Parathyroid adenoma (tissue), 2 donors: ENCODE measurements around the gene UQCC2.

Experiments
- H2AFZ ChIP-seq: fragments of 300-600 bp; sonication (generic); one replicate; pipeline ENCODE4 v1.7.0; 2017; ENCODE audit warnings: antibody characterized with exemption, mild to moderate bottlenecking
- H3K27ac ChIP-seq: fragments of 300-600 bp; sonication (generic); one replicate; pipeline ENCODE4 v1.7.0; 2017
- H3K27me3 ChIP-seq: fragments of 300-600 bp; sonication (generic); one replicate; pipeline ENCODE4 v1.7.0; 2017; ENCODE audit warnings: low read length; ENCODE audit not compliant: control insufficient read depth, insufficient read depth
- H3K36me3 ChIP-seq: fragments of 300-600 bp; sonication (generic); one replicate; pipeline ENCODE4 v1.7.0; 2017; ENCODE audit warnings: low read length; ENCODE audit not compliant: control insufficient read depth, insufficient read depth
- H3K4me1 ChIP-seq: fragments of 300-600 bp; sonication (generic); one replicate; pipeline ENCODE4 v1.7.0; 2017; ENCODE audit warnings: control low read depth
- H3K4me2 ChIP-seq: fragments of 300-600 bp; sonication (generic); one replicate; pipeline ENCODE4 v1.7.0; 2017; ENCODE audit warnings: low read length
- H3K4me3 ChIP-seq: fragments of 300-600 bp; sonication (generic); one replicate; pipeline ENCODE4 v1.7.0; 2017; ENCODE audit warnings: low read depth, low read length
- H3K79me2 ChIP-seq: fragments of 300-600 bp; sonication (generic); one replicate; pipeline ENCODE4 v1.7.0; 2017; ENCODE audit warnings: control low read depth
- H3K9ac ChIP-seq: fragments of 300-600 bp; sonication (generic); one replicate; pipeline ENCODE4 v1.7.0; 2017; ENCODE audit warnings: mild to moderate bottlenecking
- H3K9me3 ChIP-seq: fragments of 300-600 bp; sonication (generic); one replicate; pipeline ENCODE4 v1.7.0; 2017; ENCODE audit warnings: low read length; ENCODE audit not compliant: control insufficient read depth
- CTCF ChIP-seq: fragments of 300-600 bp; sonication (generic); IDR thresholded peaks from one replicate; pipeline ENCODE4 v1.7.0; 2017; ENCODE audit warnings: antibody characterized with exemption, mild to moderate bottlenecking
- donor health status: primary hyperparathyroidism.

UQCC2 gene

DNA sequence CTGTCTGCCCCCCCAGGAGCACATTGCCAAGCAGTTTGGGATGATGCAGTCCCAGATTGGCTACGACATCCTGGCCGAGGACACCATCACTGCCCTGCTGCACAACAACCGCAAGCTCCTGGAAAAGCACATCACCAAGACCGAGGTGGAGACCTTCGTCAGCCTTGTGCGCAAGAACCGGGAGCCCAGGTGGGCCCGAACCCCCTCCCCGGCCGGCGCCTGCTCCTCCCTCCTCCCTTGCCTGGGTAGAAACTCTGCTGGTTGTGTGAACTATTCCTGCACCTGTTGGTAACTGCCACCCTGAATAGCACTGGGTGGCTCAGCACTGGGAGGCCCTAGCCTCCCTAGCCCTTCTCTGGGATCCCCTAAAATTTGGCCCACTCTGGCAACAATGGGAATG is 43.7 kb downstream of the UQCC2 start:
- Histone ChIP-seq H3K4me3 (no peak overlapping the region), H3K9me3 (no peaks in the 10 kb centered on the region), H3K4me2 (no peak overlapping the region), H3K27me3 (no peaks in the 10 kb centered on the region), H3K79me2 (no peaks in the 10 kb centered on the region), H3K4me1 (no peaks in the 10 kb centered on the region), H3K36me3 (no peaks in the 10 kb centered on the region), H2AFZ (no peak overlapping the region), H3K9ac (no peak overlapping the region), H3K27ac (no peak overlapping the region)
- no peak for TF ChIP-seq CTCF

DNA sequence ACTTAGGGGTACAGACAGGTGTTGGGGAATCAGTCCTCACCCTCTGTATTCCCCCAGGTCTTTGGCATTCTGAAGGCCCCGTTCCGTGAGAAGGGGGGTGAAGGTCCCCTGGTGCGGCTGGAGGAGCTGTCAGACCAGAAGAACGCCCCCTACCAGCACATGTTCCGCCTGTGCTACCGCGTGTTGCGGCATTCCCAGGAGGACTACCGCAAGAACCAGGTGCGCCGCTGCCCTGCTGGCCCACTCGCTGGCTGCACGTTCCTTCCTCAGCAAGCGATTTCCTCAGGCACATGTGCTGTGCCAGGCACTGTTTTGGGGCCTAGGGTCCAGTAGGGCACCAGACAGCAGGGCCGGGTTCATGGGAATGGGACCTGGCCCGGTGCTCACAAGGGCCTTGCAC is 44.4 kb downstream of the UQCC2 start:
- no peaks in the 10 kb centered on the region for H3K4me1 ChIP-seq
- H2AFZ ChIP-seq: no peak overlapping the region
- H3K27ac ChIP-seq: no peak overlapping the region
- no peaks in the 10 kb centered on the region for H3K9me3 ChIP-seq
- no peaks in the 10 kb centered on the region for H3K27me3 ChIP-seq
- H3K4me2 ChIP-seq: no peak overlapping the region
- H3K9ac ChIP-seq: no peak overlapping the region
- TF ChIP-seq CTCF: no peak
- no peaks in the 10 kb centered on the region for H3K79me2 ChIP-seq
- no peaks in the 10 kb centered on the region for H3K36me3 ChIP-seq
- no peak overlapping the region for H3K4me3 ChIP-seq

GRCh38 chr6:33665957-33666356 is 45.5 kb downstream of the UQCC2 start:
- no peaks in the 10 kb centered on the region for H3K79me2 ChIP-seq
- H2AFZ ChIP-seq: no peak overlapping the region

GRCh38 chr6:33664506-33665057 is 46.9 kb downstream of the UQCC2 start:
- Histone ChIP-seq H3K9me3 (no peaks in the 10 kb centered on the region), H3K27ac (no peak overlapping the region), H3K4me3 (no peak overlapping the region), H3K79me2 (no peaks in the 10 kb centered on the region), H2AFZ (no peak overlapping the region), H3K27me3 (no peaks in the 10 kb centered on the region), H3K4me2 (no peak overlapping the region), H3K4me1 (no peaks in the 10 kb centered on the region), H3K36me3 (no peaks in the 10 kb centered on the region), H3K9ac (no peak overlapping the region)
- TF ChIP-seq CTCF: no peak

More at GRCh38 chr6:33665957-33666356, 45.5 kb downstream of the UQCC2 start:
- no peaks in the 10 kb centered on the region for H3K4me1 ChIP-seq
- H3K9me3 ChIP-seq: no peaks in the 10 kb centered on the region
- no peaks in the 10 kb centered on the region for H3K36me3 ChIP-seq
- H3K27ac ChIP-seq: no peak overlapping the region
- H3K4me3 ChIP-seq: no peak overlapping the region
- H3K27me3 ChIP-seq: no peaks in the 10 kb centered on the region
- H3K9ac ChIP-seq: no peak overlapping the region
- TF ChIP-seq CTCF: no peak
- no peak overlapping the region for H3K4me2 ChIP-seq

DNA sequence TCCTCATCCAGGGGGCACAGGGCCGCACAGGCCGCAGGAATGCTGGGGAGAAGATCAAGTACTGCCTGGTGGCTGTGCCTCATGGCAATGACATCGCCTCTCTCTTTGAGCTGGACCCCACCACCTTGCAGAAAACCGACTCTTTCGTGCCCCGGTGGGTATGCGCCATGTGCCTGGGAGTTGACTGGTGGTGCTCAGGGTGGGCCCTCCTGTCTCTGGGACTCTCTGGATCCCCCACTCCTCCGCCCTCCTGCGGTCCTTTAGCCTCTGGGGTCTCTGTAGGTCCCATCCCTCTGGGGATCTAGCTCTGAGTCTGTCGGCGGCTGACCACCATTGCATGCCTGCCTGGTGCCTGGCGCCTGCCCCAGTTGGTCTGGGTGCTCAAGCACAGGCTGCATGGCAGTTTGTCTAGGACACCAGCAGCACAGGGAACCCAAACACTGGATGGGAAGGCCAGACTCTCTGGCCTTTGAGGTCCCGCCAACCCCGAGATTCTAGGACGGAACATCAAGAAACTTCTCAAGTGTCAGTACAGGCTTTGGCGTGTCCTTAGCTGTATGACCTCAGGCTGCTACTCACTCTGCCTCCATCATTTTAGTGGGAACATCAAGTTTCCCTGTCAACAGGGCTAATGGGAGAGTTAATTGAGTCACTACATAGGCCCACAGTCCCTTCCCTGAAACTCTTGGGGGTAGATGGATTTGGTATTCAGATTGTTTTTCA is 47.6 kb downstream of the UQCC2 start:
- Histone ChIP-seq H3K4me1 (no peaks in the 10 kb centered on the region), H3K4me3 (no peak overlapping the region), H3K9me3 (no peaks in the 10 kb centered on the region), H3K27me3 (no peaks in the 10 kb centered on the region), H3K9ac (no peak overlapping the region), H3K4me2 (no peak overlapping the region), H3K36me3 (no peaks in the 10 kb centered on the region), H2AFZ (no peak overlapping the region), H3K79me2 (no peaks in the 10 kb centered on the region), H3K27ac (no peak overlapping the region)
- no peak for TF ChIP-seq CTCF
